OCI-LY7 (cell line): ENCODE results near the gene DACT3.

ENCODE experiments used
- EZH2phosphoT487 ChIP-seq: fragments of 200-600 bp; sonication (generic); IDR thresholded peaks from 2 replicates; pipeline ENCODE4 v1.6.1; 2018; ENCODE audit warnings: low read depth, borderline replicate concordance, mild to moderate bottlenecking, mixed run types, antibody characterized with exemption, low read length, moderate library complexity, mixed read lengths
- TF ChIP-seq, protein P1 (sequence below): fragments of 200-600 bp; sonication (generic); conservative IDR thresholded peaks from 2 replicates; pipeline ENCODE4 v1.5.1; 2014; ENCODE audit warnings: mild to moderate bottlenecking, antibody characterized with exemption, low read length, moderate library complexity, mixed read lengths

DNA sequence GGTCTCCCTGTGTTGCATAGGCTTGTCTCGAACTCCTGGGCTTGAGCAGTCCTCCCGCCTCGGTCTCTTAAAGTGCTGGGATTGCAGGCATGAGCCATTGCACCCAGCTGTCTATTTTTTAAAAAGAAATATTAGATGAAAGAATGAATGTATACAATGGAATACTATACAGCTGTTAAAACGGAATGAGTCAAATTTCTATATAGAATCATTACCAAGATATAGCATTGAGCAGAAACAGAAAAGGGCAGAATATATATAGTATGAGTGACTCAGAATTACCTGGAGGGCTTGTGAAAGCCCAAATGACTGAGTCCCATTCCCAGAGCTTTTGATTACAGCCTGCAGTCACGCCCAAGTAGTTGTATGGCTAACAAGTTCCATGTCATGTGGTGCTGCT, 4.4 kb downstream of the DACT3 start:
- TF ChIP-seq, protein P1, sequence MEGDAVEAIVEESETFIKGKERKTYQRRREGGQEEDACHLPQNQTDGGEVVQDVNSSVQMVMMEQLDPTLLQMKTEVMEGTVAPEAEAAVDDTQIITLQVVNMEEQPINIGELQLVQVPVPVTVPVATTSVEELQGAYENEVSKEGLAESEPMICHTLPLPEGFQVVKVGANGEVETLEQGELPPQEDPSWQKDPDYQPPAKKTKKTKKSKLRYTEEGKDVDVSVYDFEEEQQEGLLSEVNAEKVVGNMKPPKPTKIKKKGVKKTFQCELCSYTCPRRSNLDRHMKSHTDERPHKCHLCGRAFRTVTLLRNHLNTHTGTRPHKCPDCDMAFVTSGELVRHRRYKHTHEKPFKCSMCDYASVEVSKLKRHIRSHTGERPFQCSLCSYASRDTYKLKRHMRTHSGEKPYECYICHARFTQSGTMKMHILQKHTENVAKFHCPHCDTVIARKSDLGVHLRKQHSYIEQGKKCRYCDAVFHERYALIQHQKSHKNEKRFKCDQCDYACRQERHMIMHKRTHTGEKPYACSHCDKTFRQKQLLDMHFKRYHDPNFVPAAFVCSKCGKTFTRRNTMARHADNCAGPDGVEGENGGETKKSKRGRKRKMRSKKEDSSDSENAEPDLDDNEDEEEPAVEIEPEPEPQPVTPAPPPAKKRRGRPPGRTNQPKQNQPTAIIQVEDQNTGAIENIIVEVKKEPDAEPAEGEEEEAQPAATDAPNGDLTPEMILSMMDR: no peak
- no peak for TF ChIP-seq EZH2phosphoT487
